PFSK-1 (cell line): ENCODE results near the gene SNX11.

ENCODE experiments used
- POLR2AphosphoS5 ChIP-seq: IDR thresholded peaks from 2 replicates; pipeline ENCODE4 v1.6.1; 2012; ENCODE audit warnings: low read depth, mild to moderate bottlenecking, control low read depth, low read length, moderate library complexity
- SIN3A ChIP-seq: IDR thresholded peaks from 2 replicates; pipeline ENCODE4 v1.6.1; 2012; ENCODE audit warnings: mild to moderate bottlenecking, low read length, moderate library complexity, borderline replicate concordance; ENCODE audit not compliant: insufficient read depth
- TAF1 ChIP-seq: IDR thresholded peaks from 2 replicates; pipeline ENCODE4 v1.6.1; 2012; ENCODE audit warnings: low read length, control low read depth, borderline replicate concordance; ENCODE audit not compliant: insufficient read depth

- TF ChIP-seq POLR2AphosphoS5: no peak
- TF ChIP-seq SIN3A: no peak
- no peak for TF ChIP-seq TAF1
Measured at GRCh38 chr17:48123776-48124388, 16.3 kb downstream of the SNX11 start.
